HG02938 (cell line): ENCODE results near the gene CPSF4.
A peak's percentile ranks its signal among the peaks of the same experiment; 100 is the strongest.
"Not testable (repeated sequence)": the region's sequence is repeated elsewhere in the genome, so short reads cannot be mapped to it uniquely, and the experiment has no call there.

ENCODE experiments used
- ATAC-seq: cut with Tn5 transposase; IDR thresholded peaks from one replicate; pipeline ENCODE4 v1.9.1; 2021; ENCODE audit warnings: mild to moderate bottlenecking, moderate library complexity; ENCODE audit not compliant: unreplicated experiment

The CPSF4 gene

DNA sequence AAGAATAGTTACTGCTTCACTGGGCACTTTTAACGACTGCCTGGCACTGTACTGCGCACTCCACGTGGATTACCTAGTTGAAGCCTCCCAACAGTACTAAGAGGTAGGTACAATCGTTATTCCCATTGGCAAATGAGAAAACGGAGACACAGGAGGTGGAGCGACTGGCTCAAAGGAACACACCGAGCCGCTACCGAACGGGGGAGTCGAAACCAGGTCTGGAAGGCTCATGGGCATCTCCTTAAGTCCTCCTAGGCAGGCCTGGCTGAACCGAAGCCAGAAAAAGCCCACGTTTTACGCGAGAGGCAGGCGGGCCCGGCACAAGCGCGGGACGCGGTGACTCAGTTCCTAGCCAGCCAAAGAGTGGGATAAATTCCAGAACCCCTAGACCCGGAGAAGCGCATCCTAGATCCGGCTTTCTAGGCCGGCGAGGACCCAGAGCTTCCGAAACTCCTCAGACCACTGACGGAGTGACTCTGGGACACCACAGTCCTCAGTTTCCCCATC, 30.8 kb upstream of the CPSF4 start:
- peak; percentile 7 for ATAC-seq

DNA sequence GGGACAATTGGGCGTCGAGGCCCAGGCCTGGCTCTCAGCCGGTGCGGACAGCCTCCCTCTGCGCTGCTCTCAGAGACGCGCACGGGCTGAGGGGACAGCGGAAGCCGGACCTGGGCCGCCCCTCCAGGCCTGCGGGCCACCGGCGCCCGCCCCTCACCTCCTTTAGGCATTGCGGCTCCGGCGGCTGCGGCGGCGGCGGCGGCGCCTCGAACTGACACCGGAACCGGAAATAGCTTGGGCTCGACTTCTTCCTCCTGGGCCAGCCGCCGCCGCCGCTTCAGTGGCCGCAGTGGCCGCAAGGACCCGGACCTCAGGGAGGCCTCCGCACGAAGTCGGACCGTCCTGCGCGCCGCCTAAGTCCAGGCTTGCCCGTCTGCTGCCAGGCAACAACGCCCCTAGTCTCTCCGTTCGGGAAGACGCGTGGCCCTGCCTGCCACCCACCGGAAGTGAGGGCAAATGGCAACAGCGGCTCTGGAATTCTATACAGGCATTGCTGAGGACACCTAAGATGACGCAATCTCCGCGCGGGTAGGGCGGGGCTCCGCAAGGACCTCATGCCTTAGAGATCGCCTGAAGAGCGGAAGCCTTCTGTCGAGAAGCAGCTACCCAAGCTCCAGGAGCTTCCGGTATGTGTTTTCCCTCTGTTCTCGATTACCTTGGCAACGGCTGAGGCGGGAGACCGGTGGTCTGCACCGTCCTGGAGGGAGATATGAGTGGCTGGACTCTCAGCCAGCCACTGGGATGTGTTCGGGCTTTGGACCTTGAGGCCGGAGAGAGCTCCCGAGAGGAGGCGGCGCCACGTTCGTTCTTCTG, 30.2 kb upstream of the CPSF4 start, which contains the start of the genes BUD31 and PDAP1:
Gene BUD31, plus strand, starts transcription at position 591 of the 813 bp plus-strand sequence. CDS start 2,124 bp downstream, outside the sequence.
Gene PDAP1, minus strand, starts transcription at position 219 of the 813 bp plus-strand sequence. Its CDS starts 49 bp downstream, at position 170.
- ATAC-seq = peak; percentile 78

- no peak for ATAC-seq
These were observed 29.6 kb upstream of the CPSF4 start for GRCh38 chr7:99409192-99409572.

DNA sequence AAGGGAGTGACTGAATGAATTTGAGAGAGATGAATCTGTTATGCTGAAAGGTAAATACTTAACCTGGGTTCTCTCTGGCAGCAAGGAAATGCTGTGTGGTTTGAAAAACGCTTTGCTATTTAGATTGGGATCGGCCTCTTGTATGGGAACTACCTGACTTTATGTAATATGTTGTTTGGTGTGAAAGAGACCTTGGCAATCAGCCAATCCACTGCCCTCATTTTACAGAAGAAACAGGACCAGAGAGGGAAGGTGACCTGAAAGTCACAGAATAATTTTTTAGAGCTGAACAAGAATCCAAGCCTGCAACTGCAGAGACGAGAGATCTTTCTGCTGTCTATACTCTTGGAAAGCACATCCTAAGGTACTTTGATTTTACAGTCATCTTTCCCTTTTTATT, 28.9 kb upstream of the CPSF4 start:
- ATAC-seq = no peak

DNA sequence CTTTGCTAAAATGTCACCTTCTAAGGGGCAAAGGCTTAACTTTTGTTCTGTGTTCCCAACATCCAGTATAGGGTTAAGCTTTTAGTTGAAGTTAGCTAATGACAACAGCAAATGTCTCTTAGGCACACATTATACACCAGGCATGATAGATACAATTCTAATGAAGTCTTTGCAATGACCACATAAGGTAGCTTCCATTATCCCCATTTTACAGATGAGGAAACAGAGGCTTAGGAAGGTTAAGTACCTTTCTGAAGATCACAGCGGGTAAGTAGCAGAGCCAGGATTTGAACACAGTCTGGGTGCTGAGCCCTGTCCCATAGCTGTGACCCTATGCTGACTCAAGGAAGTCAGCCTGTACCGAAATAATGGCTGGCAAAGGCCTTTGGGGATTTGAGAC, 28.1 kb upstream of the CPSF4 start:
- ATAC-seq = no peak

GRCh38 chr7:99415513-99416127, 23.1 kb upstream of the CPSF4 start:
- ATAC-seq = not testable (repeated sequence)

DNA sequence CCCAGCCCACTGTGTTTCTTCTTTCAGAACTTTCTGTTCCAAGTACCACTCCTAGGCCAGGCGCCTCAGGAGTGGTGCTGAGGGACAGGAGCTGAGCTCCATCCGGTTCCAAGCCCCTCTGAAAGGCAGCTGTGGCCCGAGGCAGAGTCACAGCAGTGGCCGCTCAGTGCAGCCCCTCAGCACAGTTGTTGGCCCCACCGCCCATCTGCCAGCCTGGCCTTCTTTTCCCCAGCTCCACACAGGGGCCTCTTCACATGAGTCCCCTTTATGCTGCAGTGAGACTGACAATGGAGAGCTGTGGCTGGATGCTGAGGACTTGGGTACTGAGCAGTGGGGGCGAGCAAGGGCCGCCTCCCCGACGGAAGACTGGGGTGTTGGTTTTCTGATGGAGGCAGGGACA, 20.5 kb upstream of the CPSF4 start:
- no peak for ATAC-seq

- no peak for ATAC-seq
These were observed 19.3 kb upstream of the CPSF4 start for GRCh38 chr7:99419323-99420021.

DNA sequence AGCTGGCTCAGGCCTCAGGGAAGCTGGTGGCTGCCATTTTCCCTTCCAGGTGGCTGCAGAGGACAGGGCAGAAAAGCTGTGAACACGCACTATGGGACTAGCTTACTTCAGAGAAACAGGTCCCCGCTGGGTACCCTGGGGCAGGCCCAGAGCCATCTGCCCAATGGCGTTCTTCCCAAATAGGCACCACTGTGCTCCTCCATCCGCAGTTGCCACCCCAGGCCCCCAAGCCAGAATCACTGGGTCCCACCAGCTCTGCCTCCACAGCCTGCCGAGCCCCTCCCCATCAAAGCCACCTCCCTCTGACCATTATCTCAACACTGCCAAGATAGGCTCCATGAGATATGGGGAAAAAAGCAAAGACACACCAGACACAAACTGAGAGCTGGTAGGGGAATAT, 18.5 kb upstream of the CPSF4 start:
- ATAC-seq = no peak

GRCh38 chr7:99420986-99421385, 17.8 kb upstream of the CPSF4 start:
- ATAC-seq = no peak

- ATAC-seq = no peak
These were observed 16.6 kb upstream of the CPSF4 start for GRCh38 chr7:99422186-99422585.

DNA sequence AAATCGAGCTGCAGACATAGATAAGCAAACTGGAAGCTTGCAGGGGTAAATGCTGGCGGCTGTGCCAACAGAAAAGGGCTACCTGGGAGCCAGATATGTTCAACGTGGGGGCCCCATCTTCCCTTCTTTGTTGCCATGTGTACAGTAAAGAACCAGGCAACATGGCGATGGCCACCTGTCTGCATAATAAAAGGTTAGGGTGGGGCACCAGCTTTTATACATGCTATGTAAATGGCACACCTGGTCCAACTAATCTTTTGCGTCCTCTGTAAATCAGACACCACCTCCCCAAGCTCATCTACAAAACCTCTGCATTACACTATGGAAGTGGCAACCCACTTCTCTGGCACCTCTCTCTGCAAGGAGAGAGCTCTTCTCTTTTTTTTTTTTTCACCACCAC, 16.1 kb upstream of the CPSF4 start:
- no peak for ATAC-seq

DNA sequence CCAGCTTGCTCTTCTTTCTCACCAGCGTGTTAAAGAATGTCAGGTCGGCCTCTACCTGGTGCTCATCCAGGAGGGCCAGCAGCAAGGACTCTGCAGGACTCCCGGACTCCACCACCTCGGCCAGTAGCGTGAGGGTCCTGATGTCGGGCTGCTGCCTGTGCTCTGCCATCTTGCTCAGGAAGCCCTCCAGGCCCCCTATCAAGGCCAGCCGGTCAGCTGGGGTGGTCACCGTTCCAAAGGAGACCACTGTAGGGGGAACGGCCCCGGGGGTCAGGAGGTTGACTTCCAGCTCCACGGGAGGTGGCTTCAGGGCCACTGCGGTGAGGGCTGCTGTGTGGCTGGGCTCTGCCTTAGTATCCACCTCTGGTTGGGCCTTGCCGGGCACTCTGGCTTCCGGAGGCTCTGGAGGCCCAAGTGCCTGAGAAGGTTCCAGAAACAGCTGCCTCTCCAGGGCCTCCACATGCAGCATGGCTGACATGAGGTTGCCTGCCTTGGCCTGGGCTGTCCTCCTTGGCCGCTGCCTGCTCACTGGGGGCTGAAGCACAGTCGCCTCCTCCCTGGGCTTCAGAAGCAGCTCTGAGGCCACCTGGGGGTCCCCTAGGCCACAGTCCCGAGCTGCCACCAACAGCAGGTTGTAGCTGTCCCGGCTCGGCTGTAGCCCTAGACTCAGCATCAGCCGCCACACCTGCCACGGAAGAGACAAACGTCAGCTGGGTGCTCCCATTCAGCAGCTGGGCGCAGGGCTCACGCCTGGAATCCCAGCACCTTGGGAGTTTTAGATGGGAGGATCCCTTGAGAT, 13.6 kb upstream of the CPSF4 start:
- no peak for ATAC-seq

GRCh38 chr7:99428972-99429566, 9.7 kb upstream of the CPSF4 start:
- ATAC-seq = no peak

GRCh38 chr7:99429756-99430155, 9.0 kb upstream of the CPSF4 start:
- ATAC-seq = no peak

- not testable (repeated sequence) for ATAC-seq
These were observed 6.8 kb upstream of the CPSF4 start for GRCh38 chr7:99431756-99432540.

DNA sequence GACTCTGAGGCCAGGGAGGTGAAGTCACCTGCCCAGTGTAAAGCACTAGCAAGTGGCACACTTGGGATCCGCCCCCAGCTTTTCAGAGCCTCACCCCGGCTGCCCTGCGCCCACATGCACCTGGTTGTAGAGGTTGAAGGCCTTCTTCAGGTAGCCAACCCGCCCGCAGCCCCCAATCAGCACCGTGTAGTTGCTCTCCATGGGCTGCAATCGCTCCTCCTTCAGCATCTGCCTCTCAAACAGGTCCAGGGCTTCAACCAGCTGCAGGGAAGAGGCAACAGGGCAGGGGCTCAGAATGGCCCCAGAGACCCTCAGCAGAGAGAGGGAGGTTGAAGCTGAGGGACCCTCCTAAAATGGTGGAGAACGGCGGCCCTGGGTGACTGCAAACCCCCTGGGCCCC, 5.6 kb upstream of the CPSF4 start:
- no peak for ATAC-seq

DNA sequence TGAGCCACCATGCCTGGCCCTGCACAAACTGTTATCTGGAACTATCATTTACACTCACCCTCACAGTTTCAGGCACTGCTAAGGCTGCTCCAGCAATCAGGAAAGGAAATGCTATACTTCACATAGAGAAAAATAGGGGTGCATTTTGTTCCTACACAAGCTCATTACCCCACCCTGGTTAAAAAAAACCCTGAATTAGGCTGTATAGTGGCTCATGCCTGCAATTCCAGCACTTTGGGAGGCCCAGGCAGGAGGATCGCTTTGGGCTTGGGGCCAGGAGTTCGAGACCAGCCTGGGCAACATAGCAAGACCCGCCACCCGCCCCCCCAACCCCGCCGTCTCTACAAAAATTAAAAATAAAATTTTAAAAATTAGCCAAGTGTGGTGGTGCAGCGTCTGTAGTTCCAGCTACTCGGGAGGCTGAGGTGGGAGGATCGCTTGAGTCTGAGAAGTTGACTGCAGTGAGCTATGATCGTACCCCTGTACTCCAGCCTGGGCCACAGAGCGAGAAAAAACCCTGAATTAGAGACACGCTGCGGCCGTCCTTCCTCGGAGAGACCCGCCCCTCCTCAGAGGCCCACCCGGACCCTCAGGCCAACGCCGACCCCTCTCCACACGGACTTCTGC, 684 bp upstream of the CPSF4 start:
- no peak for ATAC-seq

DNA sequence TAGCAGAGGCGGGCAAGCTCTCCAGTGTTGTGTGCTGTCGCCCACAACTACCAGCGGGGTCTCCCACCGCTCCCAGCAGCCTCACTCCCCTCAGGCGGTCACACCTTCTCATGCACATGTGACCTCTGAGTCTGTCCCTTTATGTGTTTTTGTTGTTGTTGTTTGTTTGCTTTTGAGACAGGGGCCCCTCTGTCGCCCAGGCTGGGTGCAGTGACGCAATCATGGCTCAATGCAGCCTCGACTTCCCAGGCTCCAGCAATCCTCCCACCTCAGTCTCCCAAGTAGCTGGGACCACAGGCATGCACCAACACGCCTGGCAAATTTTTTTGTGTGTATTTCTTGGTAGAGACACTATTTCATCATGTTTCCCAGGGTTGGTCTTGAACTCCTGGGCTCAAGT, 1.5 kb downstream of the CPSF4 start:
- ATAC-seq = no peak
